HL-60 (cell line): Measurements from ENCODE around the gene B4GAT1.

Source experiments
- DNase-seq, 2 experiments: peaks; one replicate each; pipeline ENCODE4 v3.0.0-alpha.2; 2010 to 2020; ENCODE audit warnings: low read depth in 1 of 2, low spot score in 1 of 2
- H3K27ac ChIP-seq: fragments of 250-450 bp; sonication (Bioruptor Pico); replicated peaks from 2 replicates; pipeline ENCODE4 v1.5.1; 2020; ENCODE audit warnings: mild to moderate bottlenecking, moderate library complexity
- H3K27me3 ChIP-seq: fragments of 250-450 bp; sonication (Bioruptor Pico); 2 replicates; pipeline ENCODE4 v1.5.1; 2021; ENCODE audit warnings: mild to moderate bottlenecking, moderate library complexity; ENCODE audit not compliant: insufficient read depth, poor library complexity, severe bottlenecking
- H3K4me3 ChIP-seq: replicated peaks from 2 replicates; pipeline ENCODE4 v1.5.1; 2011; ENCODE audit warnings: mild to moderate bottlenecking, control low read depth, low read length; ENCODE audit not compliant: insufficient read depth
- GABPA ChIP-seq: IDR thresholded peaks from 2 replicates; pipeline ENCODE4 v1.6.1; 2012; ENCODE audit warnings: low read depth
- POLR2AphosphoS5 ChIP-seq: IDR thresholded peaks from 2 replicates; pipeline ENCODE4 v1.6.1; 2012; ENCODE audit warnings: low read depth
- SPI1 ChIP-seq: IDR thresholded peaks from 2 replicates; pipeline ENCODE4 v1.6.1; 2012; ENCODE audit warnings: low read depth, mild to moderate bottlenecking, borderline replicate concordance
- TF ChIP-seq, protein P1 (sequence below): IDR thresholded peaks from one replicate; pipeline ENCODE4 v1.5.1; 2011; ENCODE audit warnings: low read length, control low read depth, inconsistent platforms; ENCODE audit not compliant: insufficient read depth
- TF ChIP-seq, protein P2 (sequence below): IDR thresholded peaks from 2 replicates; pipeline ENCODE4 v1.6.1; 2012; ENCODE audit warnings: low read depth; ENCODE audit not compliant: insufficient replicate concordance

B4GAT1 gene

DNA sequence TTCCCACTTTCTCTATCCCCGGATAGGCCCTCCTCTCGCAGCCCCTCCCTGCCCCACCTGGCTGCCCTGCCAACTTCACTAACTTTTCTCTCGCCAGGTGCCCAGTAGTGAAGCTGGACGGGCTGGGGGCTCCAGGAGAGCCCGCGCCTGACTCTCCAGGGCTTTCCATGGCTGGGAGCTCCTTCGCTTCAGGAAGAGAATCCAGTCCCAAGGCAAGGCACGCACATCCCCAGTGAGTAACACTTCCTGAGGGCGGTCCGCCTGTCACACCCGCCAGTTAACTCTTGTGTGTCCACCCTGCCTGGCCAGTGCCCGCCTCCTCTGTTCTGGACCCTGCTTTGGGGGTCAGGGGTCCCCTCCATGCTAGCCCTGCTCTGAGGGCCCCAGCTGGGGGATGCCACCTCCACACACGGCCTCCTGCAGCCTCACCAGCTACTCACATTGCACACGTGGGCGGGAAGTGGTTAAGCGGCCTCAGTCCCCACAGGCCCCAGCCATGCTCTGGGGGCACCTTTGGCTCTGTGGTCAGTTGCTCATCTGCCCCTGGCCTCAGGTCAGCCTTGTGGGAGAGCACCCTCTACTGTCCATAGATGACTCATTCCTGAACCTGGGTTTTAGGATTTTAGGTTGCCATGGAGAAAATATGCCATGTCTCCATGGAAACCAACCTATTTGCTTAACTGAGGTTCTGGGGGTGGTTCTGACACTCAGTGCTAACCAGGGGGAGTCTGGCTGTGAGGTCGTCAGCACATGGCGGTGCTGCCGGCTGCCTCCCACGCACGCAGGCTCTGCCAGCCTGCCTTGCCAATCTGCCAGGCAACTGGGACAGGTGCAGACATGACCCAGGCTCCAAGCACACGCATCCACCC lies 11.0 kb downstream of the B4GAT1 start, which contains the start of gene RIN1:
RIN1 (minus strand) TSS at position 201 of the 869 bp plus-strand sequence; CDS start at position 169, 32 bp downstream.
- peak within 1 kb of the TSS; percentile 59 for H3K4me3 ChIP-seq
- TF ChIP-seq SPI1 (peak; percentile 8; the same call in 1 of the 2 replicates), GABPA (no peak), POLR2AphosphoS5 (peak; percentile 83)
- no peaks in the 10 kb centered on the region for H3K27me3 ChIP-seq
- H3K27ac ChIP-seq, result peak within 1 kb of the TSS; percentile 84
- DNase-seq, result peak; percentile 75 to 85

DNA sequence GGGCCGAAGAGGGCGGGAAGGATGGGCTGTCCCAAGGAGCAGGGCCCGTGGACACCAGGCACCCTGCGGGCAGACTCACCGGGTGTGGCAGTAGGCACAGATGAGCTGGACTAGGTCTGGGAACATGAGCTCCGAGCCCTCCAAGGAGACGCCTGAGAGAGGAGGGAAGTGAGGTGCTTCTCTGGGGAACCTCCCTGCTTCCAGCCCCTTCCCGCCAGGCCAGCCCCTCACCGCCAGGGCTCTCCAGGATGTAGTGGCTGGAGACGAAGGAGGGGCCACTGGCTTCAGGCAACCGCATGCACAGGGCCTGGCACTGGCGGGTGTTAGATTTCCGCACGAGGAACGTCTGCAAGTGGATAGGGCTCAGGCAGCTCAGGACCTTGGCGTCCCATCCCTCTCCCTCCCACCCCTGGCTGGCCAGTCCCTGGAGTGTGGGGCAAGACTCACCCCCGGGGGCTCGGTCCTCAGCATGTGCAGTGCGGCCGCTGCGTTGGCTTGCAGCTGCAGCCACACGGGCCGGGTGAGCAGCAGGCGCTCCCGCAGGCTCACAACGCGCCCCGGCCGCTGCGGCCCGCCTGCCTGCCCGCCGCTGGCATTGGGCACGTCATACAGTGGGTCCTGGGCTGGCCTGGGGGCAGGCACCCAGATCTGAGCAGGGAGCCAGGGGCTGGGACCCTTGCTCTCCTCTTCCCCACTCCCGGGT lies 11.7 kb downstream of the B4GAT1 start:
- TF ChIP-seq, protein P1, sequence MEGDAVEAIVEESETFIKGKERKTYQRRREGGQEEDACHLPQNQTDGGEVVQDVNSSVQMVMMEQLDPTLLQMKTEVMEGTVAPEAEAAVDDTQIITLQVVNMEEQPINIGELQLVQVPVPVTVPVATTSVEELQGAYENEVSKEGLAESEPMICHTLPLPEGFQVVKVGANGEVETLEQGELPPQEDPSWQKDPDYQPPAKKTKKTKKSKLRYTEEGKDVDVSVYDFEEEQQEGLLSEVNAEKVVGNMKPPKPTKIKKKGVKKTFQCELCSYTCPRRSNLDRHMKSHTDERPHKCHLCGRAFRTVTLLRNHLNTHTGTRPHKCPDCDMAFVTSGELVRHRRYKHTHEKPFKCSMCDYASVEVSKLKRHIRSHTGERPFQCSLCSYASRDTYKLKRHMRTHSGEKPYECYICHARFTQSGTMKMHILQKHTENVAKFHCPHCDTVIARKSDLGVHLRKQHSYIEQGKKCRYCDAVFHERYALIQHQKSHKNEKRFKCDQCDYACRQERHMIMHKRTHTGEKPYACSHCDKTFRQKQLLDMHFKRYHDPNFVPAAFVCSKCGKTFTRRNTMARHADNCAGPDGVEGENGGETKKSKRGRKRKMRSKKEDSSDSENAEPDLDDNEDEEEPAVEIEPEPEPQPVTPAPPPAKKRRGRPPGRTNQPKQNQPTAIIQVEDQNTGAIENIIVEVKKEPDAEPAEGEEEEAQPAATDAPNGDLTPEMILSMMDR, result no peak
- TF ChIP-seq SPI1 (peak; percentile 31; the same call in 1 of the 2 replicates), POLR2AphosphoS5 (no peak)
- TF ChIP-seq, protein P2, sequence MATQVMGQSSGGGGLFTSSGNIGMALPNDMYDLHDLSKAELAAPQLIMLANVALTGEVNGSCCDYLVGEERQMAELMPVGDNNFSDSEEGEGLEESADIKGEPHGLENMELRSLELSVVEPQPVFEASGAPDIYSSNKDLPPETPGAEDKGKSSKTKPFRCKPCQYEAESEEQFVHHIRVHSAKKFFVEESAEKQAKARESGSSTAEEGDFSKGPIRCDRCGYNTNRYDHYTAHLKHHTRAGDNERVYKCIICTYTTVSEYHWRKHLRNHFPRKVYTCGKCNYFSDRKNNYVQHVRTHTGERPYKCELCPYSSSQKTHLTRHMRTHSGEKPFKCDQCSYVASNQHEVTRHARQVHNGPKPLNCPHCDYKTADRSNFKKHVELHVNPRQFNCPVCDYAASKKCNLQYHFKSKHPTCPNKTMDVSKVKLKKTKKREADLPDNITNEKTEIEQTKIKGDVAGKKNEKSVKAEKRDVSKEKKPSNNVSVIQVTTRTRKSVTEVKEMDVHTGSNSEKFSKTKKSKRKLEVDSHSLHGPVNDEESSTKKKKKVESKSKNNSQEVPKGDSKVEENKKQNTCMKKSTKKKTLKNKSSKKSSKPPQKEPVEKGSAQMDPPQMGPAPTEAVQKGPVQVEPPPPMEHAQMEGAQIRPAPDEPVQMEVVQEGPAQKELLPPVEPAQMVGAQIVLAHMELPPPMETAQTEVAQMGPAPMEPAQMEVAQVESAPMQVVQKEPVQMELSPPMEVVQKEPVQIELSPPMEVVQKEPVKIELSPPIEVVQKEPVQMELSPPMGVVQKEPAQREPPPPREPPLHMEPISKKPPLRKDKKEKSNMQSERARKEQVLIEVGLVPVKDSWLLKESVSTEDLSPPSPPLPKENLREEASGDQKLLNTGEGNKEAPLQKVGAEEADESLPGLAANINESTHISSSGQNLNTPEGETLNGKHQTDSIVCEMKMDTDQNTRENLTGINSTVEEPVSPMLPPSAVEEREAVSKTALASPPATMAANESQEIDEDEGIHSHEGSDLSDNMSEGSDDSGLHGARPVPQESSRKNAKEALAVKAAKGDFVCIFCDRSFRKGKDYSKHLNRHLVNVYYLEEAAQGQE, result no peak
- DNase-seq, result peak; percentile 53 to 63
- H3K4me3 ChIP-seq, result peak overlapping the region; percentile 59
- H3K27ac ChIP-seq, result peak overlapping the region; percentile 84
- no peaks in the 10 kb centered on the region for H3K27me3 ChIP-seq

DNA sequence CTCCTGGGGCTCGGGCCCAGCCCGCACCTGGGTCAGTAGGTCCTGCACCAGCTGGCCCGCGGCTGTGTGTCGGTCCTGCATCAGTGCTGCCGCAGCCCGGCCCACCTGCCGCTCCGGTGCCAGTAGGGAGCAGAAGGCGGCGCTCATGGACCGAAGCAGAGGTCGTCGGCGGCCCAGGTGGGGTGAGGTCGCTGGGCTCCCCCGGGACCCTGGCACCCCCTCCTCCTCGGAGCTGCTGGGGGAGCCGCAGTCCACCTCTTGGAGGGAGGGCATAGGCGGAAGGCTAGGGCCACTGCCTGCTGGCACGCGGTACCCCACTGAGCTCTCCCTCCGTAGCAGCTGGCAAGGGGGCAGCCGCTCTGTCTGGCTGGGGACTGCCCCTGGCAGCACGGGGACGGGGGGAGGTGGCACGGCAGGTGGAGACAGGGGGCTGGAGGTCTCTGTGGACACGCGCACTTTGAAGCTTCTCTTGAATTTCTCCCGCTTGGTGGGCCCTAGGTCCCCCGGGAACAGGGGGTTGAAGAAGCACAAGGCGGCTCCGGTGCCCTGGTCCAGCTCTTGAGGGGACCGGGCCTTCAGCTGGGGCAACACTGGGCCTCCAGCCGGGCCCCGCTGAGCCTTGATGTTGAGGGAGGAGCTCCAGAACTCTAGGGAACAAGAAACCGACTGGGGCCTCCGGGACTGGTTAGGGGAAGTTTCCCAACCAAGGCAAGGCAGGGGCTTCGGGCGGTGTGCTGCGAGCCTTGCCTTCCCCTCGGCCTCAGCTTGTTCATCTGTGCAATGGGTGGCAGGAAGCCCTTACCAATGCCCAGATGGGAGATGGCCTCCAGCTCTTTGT lies 12.6 kb downstream of the B4GAT1 start:
- peak overlapping the region; percentile 59 for H3K4me3 ChIP-seq
- H3K27me3 ChIP-seq, result no peaks in the 10 kb centered on the region
- no peak for TF ChIP-seq GABPA
- no peak for TF ChIP-seq SPI1
- DNase-seq, result peak; percentile 49 to 89
- peak overlapping the region; percentile 84 for H3K27ac ChIP-seq

DNA sequence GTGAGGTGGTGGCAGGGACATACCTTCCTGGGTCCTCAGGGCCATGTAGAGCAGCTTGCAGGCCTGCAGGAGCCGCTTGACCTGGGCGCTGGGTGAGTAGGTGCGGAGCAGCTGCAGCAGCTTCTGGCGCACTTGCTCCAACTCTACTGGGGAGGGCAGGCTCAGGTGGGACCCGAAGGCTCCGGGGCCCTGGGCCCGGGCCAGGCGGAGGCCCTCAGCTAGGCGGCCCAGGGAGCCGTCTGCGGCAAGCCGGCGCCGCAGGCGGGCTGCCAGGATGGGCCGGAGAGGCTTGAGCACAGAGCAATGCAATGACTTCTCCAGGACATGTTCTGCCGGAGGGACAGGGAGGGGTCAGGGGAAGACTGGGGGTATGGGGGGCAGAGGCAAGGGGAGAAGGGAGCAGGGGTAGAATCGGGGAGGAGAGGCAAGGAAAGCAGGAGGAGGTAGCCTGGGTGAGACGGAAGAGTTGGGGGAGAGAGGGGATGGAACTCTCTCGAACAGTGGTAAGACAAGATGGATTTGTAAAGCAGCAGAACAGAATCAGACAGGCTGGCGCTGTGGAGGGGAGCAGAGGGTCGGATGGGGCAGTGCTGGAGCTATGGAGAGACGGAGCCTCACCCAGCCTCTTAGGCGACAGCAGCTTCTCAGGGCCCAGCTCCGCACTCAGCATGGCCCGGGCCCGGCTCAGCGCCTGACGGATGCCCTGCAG lies 13.4 kb downstream of the B4GAT1 start:
- no peak for TF ChIP-seq GABPA
- DNase-seq, result no peak
- Histone ChIP-seq H3K27me3 (no peaks in the 10 kb centered on the region), H3K27ac (no peak overlapping the region), H3K4me3 (no peak overlapping the region)

DNA sequence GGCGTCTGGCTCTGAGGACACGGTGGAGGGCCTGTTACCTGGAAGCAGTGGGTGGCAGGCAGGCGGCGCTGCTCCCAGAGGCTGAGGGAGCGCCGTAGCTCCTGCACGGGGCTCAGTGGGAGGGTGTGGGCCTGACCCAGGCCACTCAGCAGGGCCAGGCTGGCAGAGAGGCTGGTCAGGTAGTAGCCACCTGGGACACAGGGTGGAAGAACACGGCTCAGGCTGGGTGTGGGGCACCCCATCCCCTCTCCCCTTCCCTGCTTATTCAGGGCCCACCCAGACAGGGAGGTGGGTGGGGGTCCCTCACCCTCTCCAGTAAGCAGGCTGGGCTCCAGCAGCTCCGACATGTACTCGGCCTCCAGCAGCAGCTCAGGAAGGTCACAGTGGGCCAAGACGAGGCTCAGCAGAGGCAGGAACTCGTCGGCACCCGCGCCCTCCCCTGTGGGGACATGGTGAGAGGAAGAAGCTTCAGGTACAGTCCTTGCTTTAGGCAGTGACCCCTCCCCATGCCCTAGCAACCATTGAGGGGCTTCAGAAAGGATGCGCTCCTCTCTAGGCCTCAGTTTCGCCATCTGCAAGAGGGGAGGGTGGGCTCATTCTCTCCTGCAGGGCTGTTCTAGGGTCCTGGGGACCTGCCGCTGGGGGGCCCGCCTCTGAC lies 14.1 kb downstream of the B4GAT1 start:
- Histone ChIP-seq H3K4me3 (no peak overlapping the region), H3K27me3 (no peaks in the 10 kb centered on the region), H3K27ac (no peak overlapping the region)
- TF ChIP-seq, protein P1, result no peak
- TF ChIP-seq, protein P2, result no peak
- TF ChIP-seq POLR2AphosphoS5, result no peak
- TF ChIP-seq SPI1, result no peak
- no peak for TF ChIP-seq GABPA
- no peak for DNase-seq
